Measurements from ENCODE around the gene NUP62CL.
"Not testable (repeated sequence)": the region's sequence is repeated elsewhere in the genome, so short reads cannot be mapped to it uniquely, and the experiment has no call there.

Gene NUP62CL, protein sequence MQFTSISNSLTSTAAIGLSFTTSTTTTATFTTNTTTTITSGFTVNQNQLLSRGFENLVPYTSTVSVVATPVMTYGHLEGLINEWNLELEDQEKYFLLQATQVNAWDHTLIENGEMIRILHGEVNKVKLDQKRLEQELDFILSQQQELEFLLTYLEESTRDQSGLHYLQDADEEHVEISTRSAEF

DNA sequence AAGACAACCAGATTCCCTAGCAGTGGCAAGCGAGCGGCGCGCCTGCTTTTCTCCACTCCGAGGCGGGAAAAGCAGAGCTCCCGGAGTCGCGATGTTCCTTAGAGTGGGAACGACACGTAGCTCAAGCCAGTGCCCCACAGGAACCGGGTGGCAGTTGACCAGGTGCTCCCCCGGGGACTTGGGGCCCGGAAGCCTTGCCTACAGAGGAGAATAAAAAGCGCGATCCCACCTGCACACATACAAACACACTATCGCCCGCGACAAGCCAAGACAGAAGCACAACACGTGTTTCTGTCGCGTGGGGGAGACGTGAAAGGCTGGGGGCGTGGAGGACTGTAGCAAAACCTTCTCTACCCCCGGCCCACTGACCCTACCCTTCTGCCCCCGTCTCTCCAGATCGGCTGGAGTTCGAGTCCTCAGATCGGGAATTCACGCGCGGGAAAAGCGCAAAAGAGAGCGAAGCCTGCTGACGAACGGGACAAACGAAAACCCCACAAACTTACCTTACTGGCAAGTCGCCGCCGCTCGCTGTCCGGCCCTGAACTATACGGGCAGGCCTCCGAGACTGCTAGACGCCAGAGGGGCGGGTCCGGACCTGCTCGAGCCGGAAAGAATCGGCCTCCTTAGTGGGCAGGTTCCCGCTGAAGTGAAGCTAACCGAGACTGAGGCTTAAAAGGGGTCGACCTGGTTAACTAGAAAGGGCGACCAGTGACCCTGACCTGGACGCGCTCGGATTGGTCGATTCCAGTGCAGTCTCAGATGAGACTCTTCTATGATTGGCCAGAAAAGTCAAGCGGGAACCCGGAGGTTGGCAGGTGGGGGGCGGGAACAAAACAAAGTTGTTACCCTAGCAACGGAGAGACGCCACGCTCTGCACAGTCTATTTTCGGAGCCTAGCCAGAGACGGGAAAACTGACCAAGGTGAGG lies at the start of gene NUP62CL, which contains the start of gene DNAAF6:
NUP62CL (minus strand) TSS at position 664 of the 927 bp plus-strand sequence. CDS start 31,287 bp downstream, outside the sequence.
DNAAF6 (plus strand) TSS at position 842 of the 927 bp plus-strand sequence. CDS start 6,265 bp downstream, outside the sequence.
- no peak for DNase-seq (ENCODE audit: low read depth)

DNA sequence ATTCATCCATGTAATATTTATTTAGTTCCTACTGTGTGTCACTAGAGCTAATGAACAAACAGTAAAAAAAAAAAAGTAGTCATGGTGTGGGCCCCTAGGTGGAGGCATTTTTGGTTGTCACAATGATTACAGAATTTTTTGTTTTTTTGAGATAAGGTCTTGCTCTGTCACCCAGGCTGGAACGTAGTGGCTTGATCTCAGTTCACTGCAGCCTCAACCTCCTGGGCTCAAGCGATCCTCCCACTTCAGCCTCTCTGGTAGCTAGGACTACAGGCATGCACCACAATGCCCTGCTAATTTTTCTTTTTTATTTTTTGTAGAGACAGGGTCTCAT lies 22.2 kb upstream of the NUP62CL start:
- DNase-seq (ENCODE audit: low read depth), result no peak

DNA sequence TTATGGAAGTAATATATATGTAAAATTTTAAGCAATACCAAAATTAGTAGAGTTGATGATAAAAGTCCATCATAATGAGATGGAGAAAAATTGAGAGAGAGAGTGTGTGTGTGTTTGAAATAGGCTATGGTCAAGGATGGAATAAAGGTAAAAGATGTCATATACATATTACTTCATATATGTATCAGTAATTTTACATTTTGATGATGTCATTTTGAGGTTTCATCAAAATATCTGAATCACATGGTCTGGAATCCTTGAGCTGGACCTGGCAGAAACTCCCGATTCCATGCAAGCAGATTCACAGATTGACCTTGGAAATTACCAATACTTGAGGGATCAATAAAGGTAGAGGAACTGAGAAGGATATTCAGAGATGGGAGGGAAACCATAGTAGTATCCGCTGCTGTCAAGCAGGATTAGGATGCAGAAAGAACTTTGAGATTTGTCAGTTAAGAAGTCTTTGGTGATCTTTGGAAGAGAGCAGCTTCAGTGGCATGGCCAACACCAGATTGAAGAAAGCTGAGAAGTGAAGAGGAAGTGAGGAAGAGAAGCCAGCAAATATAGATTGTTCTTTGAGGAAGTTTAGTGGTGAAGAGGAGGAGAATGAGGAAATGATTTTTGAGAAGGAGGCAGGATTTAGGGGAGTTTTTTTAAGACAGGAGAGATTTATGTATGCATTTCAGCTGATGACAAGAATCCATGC lies 21.7 kb upstream of the NUP62CL start:
- no peak for DNase-seq (ENCODE audit: low read depth)

DNA sequence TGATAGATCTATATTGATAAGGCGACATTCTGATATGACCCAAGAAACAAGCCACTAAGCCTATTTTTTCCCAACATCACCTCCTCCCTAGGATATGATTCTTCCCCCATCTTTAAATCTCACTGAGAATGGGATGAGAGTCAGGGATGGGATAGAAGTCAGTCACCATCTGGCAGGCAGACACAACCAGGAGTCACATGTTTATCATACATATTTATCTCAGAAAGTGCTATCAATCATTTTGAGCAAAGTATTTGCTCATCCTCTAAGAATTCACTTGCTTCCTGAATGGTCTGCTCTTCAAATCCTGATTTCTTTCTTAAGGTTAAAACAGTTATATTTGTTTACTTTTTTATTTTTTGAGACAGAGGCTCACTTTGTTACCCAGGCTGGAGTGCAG lies 20.5 kb upstream of the NUP62CL start:
- DNase-seq (ENCODE audit: low read depth), result no peak

DNA sequence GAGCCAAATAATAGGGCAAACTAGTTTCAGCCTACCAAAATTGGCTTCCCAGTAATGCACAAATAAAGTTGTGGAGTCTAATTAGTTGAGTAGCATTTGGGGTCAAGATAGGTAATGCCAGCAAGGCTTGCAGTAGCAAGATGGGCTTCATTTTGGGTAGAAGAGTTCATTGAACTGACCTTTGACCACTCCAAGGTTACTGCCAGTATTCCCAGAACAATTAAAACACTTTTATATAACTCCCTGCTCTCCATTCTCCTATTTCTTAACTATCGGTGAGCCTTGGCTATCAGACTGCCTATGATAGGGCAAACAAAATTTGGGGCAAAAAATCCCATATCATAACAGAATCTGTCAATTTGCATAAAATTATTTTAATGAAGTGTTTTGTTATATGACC lies 7.2 kb upstream of the NUP62CL start:
- DNase-seq (ENCODE audit: low read depth), result no peak

DNA sequence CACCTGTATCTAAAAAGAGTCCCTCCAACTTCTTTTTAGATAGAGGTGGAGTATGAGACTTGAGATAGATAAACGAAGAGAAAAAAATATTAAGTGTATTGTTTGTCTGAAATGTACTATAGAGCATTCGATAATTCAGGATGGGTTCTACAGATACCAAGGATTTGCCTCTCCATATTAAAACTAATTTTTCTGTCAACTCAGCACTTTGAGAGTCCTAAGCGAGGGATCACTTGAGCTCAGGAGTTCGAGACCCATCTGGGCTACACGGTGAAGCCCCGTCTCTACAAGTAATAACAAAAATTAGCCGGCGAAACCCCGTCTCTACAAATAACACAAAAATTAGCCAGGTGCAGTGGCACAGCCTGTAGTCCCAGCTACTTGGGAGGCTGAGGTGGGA lies 1.7 kb upstream of the NUP62CL start:
- DNase-seq (ENCODE audit: low read depth), result no peak

DNA sequence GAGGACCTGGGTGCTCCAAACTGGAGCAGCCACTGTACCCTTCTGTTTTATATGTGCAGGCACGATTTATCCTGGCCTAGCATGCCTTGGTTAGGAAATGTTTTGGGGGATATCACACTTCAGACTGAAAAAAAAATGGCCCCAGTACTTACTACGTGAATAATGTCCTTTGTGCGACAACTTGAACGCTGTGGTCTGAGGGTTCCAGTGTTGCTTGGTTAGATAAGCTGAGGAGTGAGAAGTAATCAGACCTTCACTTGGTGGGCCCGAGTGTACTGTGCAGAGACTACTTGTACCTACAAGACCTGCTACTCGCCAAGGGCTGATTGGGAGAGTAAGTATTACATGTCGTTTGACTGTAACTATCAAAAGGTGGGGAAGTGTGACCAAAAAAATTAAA lies 856 bp upstream of the NUP62CL start:
- no peak for DNase-seq (ENCODE audit: low read depth)

DNA sequence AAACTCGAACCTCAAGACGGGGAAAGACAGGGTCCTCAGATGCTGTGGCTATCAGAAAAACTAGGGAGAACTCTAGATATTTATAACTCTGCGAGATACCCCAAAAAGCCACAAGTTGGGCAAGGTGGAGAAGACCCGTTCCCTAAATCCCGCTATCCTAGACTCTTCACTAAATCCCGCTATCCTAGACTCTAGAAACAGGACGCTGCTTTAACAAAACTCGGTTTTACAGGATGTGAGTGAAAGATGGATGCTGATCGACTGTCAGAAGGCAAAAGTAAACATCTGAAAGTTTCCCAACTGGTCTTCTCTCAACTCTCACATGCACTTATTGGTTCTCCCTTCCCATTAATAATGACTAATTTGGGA lies 448 bp upstream of the NUP62CL start:
- no peak for DNase-seq (ENCODE audit: low read depth)

DNA sequence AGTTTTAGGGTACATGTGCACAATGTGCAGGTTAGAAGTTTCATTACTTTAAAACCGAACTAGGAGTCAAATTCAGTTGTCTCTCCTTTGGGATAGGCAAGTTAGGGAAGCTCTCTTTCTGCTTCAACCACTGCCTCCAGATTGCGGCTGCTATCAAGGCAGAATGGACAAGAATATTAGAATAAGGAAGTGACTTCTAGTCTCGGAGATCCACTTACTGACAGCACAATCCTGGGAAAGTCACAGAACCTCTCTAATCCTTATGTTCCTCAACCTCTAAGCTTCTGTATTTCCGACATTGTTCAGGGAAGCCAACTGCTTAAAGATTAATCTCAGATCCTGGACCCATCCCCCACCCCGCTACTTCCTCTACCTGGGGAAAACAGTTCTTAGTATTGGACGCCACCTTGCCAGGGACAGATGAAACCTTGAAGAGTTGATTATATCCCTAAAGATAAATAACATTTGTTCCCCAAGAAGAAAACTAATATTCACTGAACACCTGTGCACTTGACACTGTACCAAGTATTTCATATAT lies 2.1 kb downstream of the NUP62CL start:
- DNase-seq (ENCODE audit: low read depth), result no peak

DNA sequence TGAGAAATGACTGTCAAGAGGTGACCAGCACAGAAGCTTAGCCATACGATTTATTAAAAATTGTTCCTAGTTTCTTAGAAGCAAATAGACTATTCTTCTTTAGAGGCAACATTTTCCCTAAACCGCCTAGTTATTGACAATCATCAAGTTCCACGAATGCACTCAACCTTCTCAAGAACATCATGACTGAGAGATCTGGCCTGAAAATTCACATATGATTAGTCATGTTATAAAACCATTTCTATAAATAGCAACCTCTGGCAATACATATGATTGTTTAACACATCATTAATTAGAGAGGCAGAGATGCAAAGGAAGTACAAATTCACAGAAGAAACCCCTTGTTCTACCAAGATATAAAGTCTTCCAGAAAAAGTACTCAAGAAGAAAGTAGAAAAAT lies 6.7 kb downstream of the NUP62CL start:
- DNase-seq (ENCODE audit: low read depth), result no peak

DNA sequence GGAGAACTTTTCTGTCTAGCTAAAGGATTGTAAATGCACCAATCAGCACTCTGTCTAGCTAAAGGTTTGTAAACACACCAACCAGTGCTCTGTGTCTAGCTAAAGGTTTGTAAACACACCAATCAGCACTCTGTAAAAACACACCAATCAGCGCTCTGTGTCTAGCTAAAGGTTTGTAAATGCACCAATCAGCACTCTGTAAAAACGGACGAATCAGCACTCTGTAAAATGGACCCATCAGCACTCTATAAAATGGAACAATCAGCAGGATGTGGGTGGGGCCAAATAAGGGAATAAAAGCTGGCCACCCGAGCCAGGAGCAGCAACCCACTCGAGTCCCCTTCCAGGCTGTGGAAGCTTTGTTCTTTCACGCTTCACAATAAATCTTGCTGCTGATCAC lies 8.2 kb downstream of the NUP62CL start:
- DNase-seq (ENCODE audit: low read depth), result not testable (repeated sequence)

DNA sequence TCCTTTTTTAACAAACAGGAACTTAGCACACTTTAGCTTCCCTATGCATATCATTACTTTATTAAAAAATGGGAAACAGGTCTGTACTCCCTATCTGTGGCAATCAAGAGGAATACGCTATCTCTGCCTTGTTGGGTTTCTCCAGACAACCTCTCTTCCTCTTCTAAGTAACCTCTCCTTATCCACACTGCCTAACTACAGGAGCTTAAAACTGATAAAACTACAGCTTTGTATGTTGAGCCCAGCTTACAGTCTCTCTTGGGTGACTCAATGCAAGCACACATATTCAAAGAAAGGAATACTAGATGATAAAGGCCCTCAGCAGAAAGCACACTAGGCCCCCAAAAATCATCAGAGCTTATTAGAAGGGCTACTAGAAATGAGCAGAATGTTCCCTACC lies 8.9 kb downstream of the NUP62CL start:
- DNase-seq (ENCODE audit: low read depth), result no peak

DNA sequence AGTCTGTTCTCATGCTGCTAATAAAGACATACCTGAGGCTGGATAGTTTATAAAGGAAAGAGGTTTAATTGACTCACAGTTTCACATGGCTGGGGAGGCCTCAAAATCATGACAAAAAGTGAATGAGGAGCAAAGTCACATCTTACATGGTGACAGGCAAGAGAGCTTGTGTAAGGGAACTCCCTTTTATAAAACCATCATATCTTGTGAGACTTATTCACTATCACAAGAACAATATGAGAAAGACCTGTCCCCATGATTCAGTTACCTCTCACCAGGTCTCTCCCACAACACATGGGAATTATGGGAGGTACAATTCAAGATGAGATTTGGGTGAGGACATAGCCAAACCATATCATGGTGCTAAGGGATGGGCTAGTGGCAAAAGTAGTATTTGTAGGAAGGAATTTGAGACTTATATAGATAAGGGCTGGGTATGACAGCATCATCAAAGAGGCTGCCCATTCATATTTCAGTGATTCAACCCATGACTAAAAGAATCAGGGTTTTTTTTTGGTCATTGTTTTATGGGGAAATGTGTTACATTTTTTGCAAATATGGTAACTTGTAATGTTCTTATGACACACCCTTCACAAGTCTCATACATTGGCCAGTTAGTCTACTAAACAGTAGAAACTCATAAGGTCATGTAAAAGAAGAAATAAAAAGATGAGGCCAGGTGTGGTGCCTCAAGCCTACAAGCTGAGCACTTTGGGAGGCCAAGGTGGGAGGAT lies 34.7 kb downstream of the NUP62CL start:
- DNase-seq (ENCODE audit: low read depth), result no peak

DNA sequence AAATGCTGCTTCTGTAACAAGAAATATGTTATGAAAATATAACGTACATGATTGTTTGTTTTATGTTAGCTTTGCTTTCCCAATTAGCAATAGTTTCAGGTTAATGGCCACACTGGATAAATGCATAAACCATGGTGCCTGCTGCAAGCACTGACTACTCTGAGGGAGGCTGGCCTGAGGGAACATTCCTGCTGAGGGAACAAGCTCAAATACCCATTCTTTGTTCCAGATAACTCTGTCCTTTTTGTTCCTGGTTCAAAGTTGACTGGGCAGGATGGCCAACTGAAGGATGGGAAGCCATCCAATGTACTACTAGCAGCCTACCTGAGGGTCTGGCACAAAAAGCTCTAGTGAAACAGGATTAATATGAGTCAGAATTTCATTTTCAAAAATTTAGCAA lies 37.5 kb downstream of the NUP62CL start:
- no peak for DNase-seq (ENCODE audit: low read depth)

DNA sequence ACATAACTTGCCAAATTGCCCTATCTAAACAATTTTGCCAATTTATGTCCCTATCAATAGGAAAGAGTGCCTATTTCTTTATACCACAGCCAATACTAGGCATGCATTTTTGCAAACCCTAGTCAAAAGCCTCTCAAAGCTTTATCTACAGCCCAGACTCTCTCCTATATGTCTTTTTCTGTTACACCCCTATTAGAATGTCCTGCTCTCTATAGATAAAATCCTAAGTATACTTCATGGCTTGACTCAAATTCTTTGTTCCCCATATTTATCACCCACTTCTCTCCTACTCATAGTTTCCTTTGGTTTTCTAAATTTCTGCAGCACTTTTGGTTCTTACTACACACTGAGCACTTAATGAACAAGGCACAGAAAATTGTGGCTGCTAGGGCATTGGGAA lies 38.0 kb downstream of the NUP62CL start:
- DNase-seq (ENCODE audit: low read depth), result no peak

DNA sequence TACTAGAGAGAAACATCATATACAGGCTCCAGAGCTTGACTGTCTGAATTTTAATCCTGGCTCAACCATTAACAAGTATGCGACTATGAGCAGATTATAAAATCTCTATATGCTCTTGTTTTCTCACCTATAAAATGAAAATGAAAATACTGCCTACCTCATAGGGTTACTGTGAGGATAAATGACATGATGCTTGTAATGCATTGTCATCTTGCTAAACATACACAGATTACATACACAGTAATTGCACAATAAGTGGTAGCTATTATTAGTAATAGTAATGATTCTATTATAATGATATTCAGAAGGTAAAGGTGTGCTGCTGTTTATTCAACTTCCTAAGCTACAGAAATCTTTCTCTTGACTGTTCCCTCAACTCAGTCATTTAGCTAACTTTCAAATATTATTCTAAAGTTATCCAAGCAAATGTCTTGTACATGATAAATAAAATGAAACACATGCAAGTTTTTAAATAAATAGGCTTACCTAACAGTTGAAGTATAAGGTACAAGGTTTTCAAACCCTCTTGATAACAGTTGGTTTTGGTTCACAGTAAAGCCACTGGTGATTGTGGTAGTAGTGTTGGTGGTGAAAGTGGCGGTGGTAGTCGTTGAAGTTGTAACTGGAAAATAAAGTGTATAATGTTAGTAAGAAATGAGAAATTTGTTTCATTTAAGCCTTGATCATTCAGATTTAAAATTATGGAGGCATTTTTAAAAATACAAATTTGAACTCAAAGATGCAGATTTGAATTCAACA lies 38.9 kb downstream of the NUP62CL start:
- DNase-seq (ENCODE audit: low read depth), result no peak

DNA sequence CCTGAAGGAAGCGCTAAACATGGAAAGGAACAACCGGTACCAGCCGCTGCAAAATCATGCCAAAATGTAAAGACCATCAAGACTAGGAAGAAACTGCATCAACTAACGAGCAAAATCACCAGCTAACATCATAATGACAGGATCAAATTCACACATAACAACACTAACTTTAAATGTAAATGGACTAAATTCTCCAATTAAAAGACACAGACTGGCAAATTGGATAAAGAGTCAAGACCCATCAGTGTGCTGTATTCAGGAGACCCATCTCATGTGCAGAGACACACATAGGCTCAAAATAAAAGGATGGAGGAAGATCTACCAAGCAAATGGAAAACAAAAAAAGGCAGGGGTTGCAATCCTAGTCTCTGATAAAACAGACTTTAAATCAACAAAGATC lies 48.6 kb downstream of the NUP62CL start:
- not testable (repeated sequence) for DNase-seq (ENCODE audit: low read depth)

DNA sequence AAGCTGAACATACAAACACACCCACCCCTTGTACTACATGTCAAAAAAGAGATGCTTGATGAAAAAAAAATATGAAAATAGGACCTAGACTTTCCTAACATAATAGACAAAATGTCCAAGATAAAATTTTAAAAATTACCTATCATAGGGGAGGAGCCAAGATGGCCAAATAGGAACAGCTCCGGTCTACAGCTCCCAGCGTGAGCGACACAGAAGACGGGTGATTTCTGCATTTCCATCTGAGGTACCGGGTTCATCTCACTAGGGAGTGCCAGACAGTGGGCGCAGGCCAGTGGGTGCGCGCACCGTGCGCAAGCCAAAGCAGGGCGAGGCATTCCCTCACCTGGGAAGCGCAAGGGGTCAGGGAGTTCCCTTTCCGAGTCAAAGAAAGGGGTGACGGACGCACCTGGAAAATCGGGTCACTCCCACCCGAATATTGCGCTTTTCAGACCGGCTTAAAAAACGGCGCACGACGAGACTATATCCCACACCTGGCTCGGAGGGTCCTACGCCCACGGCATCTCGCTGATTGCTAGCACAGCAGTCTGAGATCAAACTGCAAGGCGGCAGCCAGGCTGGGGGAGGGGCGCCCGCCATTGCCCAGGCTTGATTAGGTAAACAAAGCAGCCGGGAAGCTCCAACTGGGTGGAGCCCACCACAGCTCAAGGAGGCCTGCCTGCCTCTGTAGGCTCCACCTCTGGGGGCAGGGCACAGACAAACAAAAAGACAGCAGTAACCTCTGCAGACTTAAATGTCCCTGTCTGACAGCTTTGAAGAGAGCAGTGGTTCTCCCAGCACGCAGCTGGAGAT lies 50.4 kb downstream of the NUP62CL start:
- DNase-seq (ENCODE audit: low read depth), result not testable (repeated sequence)

DNA sequence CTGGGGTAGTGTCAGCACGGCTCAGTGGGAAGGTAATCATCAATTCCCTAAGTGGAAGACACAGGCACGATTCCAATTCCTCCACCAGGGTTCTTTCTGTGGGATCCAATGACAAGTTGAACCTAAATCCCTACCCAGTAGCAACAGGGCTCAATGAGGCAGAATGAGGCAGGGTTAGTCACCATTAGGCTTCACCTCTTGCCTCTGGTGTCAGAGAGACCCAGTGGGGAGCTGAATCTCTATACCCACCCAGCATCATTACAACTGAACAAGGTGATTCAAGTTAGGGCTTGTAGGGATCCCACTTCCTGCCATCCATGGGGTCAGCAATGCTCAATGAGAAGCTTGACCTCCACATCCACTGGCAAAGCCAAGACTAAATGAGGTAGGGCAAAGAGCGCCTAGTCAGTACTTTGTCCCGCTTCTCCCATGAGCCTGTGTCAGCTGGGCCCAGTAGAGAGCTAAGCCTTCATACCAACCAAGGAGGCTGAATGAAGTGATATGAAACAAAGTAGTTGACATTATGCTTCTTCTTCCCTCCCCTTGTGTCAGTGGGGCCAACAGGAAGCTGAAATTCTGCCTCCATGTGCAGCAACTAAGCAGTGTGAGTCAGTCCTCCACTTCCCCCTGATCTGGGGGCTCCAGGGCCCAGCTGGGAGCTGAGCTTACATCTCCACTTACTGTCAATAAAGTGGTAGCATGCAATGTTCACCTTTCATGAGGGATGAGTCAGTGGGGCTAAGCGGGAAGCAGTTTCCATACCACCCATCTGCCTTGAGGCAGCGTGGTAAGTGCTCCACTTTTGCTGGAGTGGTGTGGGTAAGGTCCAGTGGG lies 51.2 kb downstream of the NUP62CL start:
- DNase-seq (ENCODE audit: low read depth), result no peak

Measured in stromal cell of bone marrow (primary cell).